IPS DF 6.9 (cell line): ENCODE results near the gene HPN.

ENCODE experiments used
- DNase-seq: peaks from one replicate; pipeline ENCODE4 v3.0.0-alpha.2; 2013; ENCODE audit warnings: low read depth, low spot score
- H3K27ac ChIP-seq: one replicate; pipeline ENCODE4 v1.5.1; 2013; ENCODE audit warnings: low read length, control low read depth
- H3K27me3 ChIP-seq: 2 replicates; pipeline ENCODE4 v1.6.1; 2013; ENCODE audit warnings: mild to moderate bottlenecking, low read length; ENCODE audit not compliant: control insufficient read depth, insufficient read depth
- H3K36me3 ChIP-seq: 2 replicates; pipeline ENCODE4 v1.6.1; 2013; ENCODE audit warnings: low read length; ENCODE audit not compliant: control insufficient read depth, insufficient read depth
- H3K4me1 ChIP-seq: 2 replicates; pipeline ENCODE4 v1.6.1; 2013; ENCODE audit warnings: low read length; ENCODE audit not compliant: control insufficient read depth, insufficient read depth
- H3K4me3 ChIP-seq: 2 replicates; pipeline ENCODE4 v1.5.1; 2013; ENCODE audit warnings: mild to moderate bottlenecking, low read length
- H3K9me3 ChIP-seq: 2 replicates; pipeline ENCODE4 v1.6.1; 2013; ENCODE audit warnings: low read length, inconsistent platforms; ENCODE audit not compliant: control insufficient read depth, insufficient read depth
- WGBS: extraction: QIAGEN DNeasy Blood & Tissue Kit; methylation state at CpG from one replicate; pipeline ENCODE4 v1.1.7; 2013; ENCODE audit warnings: mixed read lengths, missing lambda C conversion rate; ENCODE audit not compliant: insufficient read length, insufficient coverage; 5-methylcytosine and 5-hydroxymethylcytosine counted together

Gene HPN

DNA sequence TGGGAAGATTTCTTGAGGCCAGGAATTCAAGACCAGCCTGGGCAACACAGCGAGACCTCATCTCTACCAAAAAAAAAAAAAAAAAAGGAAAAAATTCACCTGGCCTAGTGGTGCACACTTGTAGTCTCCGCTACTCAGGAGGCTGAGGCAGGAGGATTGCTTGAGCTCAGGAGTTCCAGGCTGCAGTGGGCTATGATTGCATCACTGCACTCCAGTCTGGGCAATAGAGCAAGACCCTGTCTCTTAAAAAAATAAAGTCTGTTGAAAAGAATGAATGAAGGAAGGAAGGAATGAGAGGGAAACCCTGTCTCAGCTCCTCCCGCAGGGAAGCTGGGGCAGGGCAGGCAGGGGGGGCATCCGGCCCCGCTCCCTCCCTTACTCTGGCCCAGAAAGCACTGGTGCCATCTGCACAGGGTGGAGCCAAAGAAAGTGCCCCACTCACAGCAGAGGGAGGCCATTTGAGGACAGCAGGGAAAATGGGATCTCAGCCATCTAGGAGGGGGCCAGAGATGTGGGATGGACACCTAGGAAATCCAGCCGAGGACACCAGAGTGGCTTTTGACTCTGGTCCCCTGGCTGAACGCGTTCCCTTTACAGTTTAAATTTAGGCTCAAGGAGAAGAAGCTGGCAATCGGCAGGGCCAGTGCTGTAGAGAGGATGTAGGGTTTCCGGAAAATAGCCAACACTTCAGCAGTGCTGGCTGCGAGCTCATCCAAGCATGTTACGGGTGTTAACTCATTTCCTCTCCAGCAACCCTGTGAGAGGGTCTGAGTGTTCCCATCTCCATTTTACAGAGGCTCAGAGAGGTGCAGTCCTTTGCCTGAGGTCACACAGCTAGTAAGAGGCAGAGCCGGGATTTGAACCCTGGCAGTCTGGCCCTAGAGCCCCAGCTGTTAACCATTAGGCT is 3.6 kb upstream of the HPN start:
- Histone ChIP-seq H3K27ac (no peak overlapping the region), H3K27me3 (no peaks in the 10 kb centered on the region), H3K4me3 (no peak overlapping the region), H3K36me3 (no peaks in the 10 kb centered on the region; the same call in 1 of the 2 replicates), H3K4me1 (peaks cover 8% of the 10 kb centered on the region; the same call in 1 of the 2 replicates), H3K9me3 (no peaks in the 10 kb centered on the region)
- DNase-seq, result no peak
- WGBS, result no CpG with 5 or more reads among the region's 13 CpGs

DNA sequence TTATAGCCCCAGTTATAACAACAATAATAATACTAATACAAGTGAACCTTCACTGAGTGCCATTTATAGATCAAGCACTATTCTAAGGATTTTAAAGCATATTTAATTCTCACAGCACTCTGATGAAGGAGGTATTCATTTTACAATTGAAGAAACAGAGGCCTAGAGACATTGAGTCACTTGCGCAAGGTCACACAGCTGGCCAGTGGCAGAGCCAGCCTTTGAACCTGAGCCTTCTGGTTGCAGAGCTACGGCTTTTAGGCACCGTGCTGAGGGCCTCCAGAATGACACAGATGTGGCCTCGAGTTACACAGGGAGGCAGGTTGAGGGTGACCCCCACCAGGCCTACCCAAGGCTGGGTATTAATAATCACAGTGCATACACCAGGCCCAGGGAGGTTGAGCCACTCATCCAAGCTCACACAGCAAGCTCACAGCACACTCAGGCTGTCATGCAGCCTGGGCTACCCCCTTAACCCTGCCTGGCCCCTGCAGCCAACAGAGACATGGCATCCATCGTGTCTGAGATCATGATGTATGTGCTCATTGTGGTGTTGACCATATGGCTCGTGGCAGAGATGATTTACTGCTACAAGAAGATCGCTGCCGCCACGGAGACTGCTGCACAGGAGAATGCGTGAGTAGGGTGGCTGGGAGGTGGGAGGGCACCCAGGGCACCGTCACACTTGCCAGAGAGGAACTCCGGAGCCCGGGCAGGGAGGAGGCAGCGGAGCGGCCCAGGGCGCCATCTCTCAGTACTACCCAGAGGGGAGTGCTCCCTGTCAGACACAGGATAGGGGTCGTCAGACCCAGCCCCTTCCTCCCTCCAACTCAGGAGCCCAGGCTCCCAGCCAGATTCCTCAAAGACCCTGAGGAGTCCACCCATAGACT is 2.7 kb upstream of the HPN start:
- Histone ChIP-seq H3K27me3 (no peaks in the 10 kb centered on the region), H3K27ac (no peak overlapping the region), H3K36me3 (no peaks in the 10 kb centered on the region; the same call in 1 of the 2 replicates), H3K9me3 (no peaks in the 10 kb centered on the region), H3K4me1 (peaks cover 8% of the 10 kb centered on the region; the same call in 1 of the 2 replicates), H3K4me3 (no peak overlapping the region)
- WGBS, result no CpG with 5 or more reads among the region's 17 CpGs
- no peak for DNase-seq

GRCh38 chr19:35039881-35040825 is 1.4 kb upstream of the HPN start:
- no CpG with 5 or more reads among the region's 39 CpGs for WGBS
- Histone ChIP-seq H3K27me3 (no peaks in the 10 kb centered on the region), H3K4me3 (no peak overlapping the region), H3K9me3 (no peaks in the 10 kb centered on the region), H3K36me3 (no peaks in the 10 kb centered on the region), H3K27ac (no peak overlapping the region), H3K4me1 (peaks cover 8% of the 10 kb centered on the region; the same call in 1 of the 2 replicates)
- no peak for DNase-seq

DNA sequence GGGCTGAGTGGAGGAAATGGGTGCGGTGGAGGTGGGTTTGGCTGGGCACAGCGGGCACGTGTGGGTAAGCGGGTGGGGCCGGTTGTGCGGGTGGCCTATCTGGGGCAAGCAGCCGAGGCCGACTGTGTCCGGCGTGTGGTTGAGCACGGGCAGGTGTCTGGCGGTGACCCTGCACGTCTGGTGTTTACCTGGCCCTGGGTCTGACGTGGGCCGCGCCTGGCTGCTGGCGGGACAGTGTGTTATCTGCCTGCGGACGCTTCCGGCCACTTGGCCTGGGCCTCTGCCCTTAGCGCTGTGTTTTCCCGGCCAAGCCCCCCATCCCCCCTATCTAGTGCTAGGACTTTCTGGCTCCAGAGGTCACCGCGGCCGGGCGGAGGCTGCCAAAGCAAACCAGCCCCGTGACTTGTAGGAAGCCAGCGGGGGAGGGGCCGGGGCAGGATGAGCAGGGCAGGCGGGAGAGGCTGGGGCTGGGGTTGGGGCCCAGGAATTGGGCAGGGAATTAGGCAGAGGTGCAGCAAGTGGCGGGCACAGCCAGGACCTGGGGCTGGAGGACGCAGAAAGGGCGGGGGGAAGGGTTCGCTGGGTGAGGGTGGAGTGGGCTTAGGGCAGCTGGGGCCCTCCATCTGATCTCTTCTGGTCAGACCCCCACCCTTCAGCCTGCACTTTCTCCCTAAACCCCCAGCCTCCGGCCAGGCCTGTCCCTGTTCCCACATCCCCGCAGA is 534 bp upstream of the HPN start:
- no peak for DNase-seq
- no CpG with 5 or more reads among the region's 36 CpGs for WGBS
- Histone ChIP-seq H3K27ac (no peak overlapping the region), H3K4me1 (peaks cover 9% of the 10 kb centered on the region), H3K36me3 (no peaks in the 10 kb centered on the region), H3K27me3 (no peaks in the 10 kb centered on the region), H3K9me3 (no peaks in the 10 kb centered on the region), H3K4me3 (no peak overlapping the region; the same call in 1 of the 2 replicates)

GRCh38 chr19:35042056-35042730 is 672 bp downstream of the HPN start:
- Histone ChIP-seq H3K27ac (no peak overlapping the region), H3K4me1 (peaks cover 9% of the 10 kb centered on the region), H3K36me3 (no peaks in the 10 kb centered on the region), H3K27me3 (no peaks in the 10 kb centered on the region), H3K4me3 (no peak overlapping the region; the same call in 1 of the 2 replicates), H3K9me3 (no peaks in the 10 kb centered on the region)
- no peak for DNase-seq
- WGBS, result no CpG with 5 or more reads among the region's 14 CpGs

DNA sequence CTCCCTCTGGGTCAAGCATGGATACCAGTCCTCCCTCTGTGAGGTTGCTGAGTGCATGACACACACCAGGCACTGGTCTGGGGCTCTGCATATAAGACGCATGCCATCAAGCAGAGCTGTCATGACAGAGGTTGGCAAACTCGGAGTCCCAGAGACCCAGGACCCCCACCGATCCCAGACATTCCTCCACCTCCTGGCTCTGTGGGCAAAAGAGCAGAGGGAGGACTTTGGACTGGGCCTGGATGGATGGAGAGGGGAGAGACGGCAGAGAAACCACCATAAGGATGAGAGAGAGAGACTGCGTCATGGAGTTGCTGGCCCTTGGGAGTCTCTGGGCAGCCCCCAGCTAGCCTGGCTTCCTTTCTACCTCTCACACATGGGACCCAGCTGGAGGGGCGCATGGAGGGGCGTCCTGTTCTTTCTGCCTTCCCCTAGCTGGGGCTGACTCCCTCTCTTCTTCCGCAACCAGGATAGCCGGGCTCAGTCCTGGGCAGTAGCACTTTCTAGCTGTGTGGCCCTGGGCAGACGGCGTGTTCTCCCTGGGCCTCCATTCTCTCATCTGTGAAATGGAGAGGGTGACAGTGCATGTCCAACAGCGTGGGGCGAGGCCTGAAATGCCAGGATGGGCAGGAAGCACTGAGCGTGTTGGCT is 1.6 kb downstream of the HPN start:
- peaks cover 9% of the 10 kb centered on the region for H3K4me1 ChIP-seq
- H3K36me3 ChIP-seq, result no peaks in the 10 kb centered on the region
- H3K27me3 ChIP-seq, result no peaks in the 10 kb centered on the region
- no peak overlapping the region for H3K27ac ChIP-seq
- no peak overlapping the region for H3K4me3 ChIP-seq
- no peaks in the 10 kb centered on the region for H3K9me3 ChIP-seq
- WGBS, result no CpG with 5 or more reads among the region's 14 CpGs
- DNase-seq, result no peak

GRCh38 chr19:35043906-35044305 is 2.4 kb downstream of the HPN start:
- DNase-seq, result no peak
- H3K27ac ChIP-seq, result no peak overlapping the region
- peaks cover 8% of the 10 kb centered on the region for H3K4me1 ChIP-seq
- H3K36me3 ChIP-seq, result no peaks in the 10 kb centered on the region
- WGBS, result no CpG with 5 or more reads among the region's 14 CpGs
- no peak overlapping the region for H3K4me3 ChIP-seq
- H3K27me3 ChIP-seq, result no peaks in the 10 kb centered on the region
- H3K9me3 ChIP-seq, result no peaks in the 10 kb centered on the region

GRCh38 chr19:35044317-35045117 is 3.0 kb downstream of the HPN start:
- Histone ChIP-seq H3K4me3 (no peak overlapping the region), H3K9me3 (no peaks in the 10 kb centered on the region), H3K27ac (no peak overlapping the region), H3K36me3 (no peaks in the 10 kb centered on the region), H3K4me1 (peaks cover 6% of the 10 kb centered on the region), H3K27me3 (no peaks in the 10 kb centered on the region)
- no CpG with 5 or more reads among the region's 9 CpGs for WGBS
- no peak for DNase-seq
